ENCODE measurements around the gene WDR90.
A peak's percentile ranks its signal among the peaks of the same experiment; 100 is the strongest.
"Not testable (repeated sequence)": the region's sequence is repeated elsewhere in the genome, so short reads cannot be mapped to it uniquely, and the experiment has no call there.

The WDR90 gene

GRCh38 chr16:678209-678857, 29.2 kb downstream of the WDR90 start:
- DNase-seq, result no peak

GRCh38 chr16:678858-679813, 30.0 kb downstream of the WDR90 start:
- peak; percentile 69 for DNase-seq

GRCh38 chr16:679814-680624, 30.9 kb downstream of the WDR90 start, which contains the start of gene STUB1:
TSS of gene STUB1 (plus strand) at chr16:680410. CDS start at chr16:680526, 116 bp downstream.
- peak; percentile 83 for DNase-seq

- DNase-seq, result no peak
These were observed 31.4 kb downstream of the WDR90 start for GRCh38 chr16:680625-680945.

GRCh38 chr16:680967-681745, 32.0 kb downstream of the WDR90 start:
- DNase-seq, result peak; percentile 22

- no peak for DNase-seq
These were observed 32.7 kb downstream of the WDR90 start for GRCh38 chr16:681746-682427.

- DNase-seq, result no peak
These were observed 33.6 kb downstream of the WDR90 start for GRCh38 chr16:682493-683395.

- no peak for DNase-seq
These were observed 34.4 kb downstream of the WDR90 start for GRCh38 chr16:683396-684070.

GRCh38 chr16:684071-684794, 35.1 kb downstream of the WDR90 start, which contains the start of gene JMJD8:
TSS of gene JMJD8 (minus strand) at chr16:684334. CDS start at chr16:684319, 15 bp downstream.
- DNase-seq, result peak; percentile 97

- DNase-seq, result no peak
These were observed 36.0 kb downstream of the WDR90 start for GRCh38 chr16:684961-685696.

GRCh38 chr16:685967-686366, 36.8 kb downstream of the WDR90 start:
- peak; percentile 20 for DNase-seq

- DNase-seq, result no peak
These were observed 37.5 kb downstream of the WDR90 start for GRCh38 chr16:686459-687260.

- DNase-seq, result no peak
These were observed 38.3 kb downstream of the WDR90 start for GRCh38 chr16:687499-687898.

- no peak for DNase-seq
These were observed 40.2 kb downstream of the WDR90 start for GRCh38 chr16:689175-689897.

- not testable (repeated sequence) for DNase-seq
These were observed 42.1 kb downstream of the WDR90 start for GRCh38 chr16:691242-691641.

GRCh38 chr16:692356-693108, 43.4 kb downstream of the WDR90 start:
- no peak for DNase-seq
